GM12878 (cell line): ENCODE data around the gene NRG3. TPM values are rescaled to one million over a fixed set of nuclear protein-coding genes. Genes with fewer than 3 reads are reported as not detected.

Experiments
- ATAC-seq: fragments of 200-7000 bp; cut with Tn5 transposase; 3 replicates; pipeline ENCODE4 v1.9.1; 2020; ENCODE audit warnings: mild to moderate bottlenecking, moderate library complexity
- BruUV-seq: library from RNA; stranded (reverse); fragments of 400-500 nt; replicated peaks from 2 replicates; lab custom pipeline; 2021; lab: Mats Ljungman, UMichigan
- CTCF ChIA-PET: fragments of 300-600 bp; sonication (Branson Sonifier 250); formaldehyde crosslinking; extraction: SDS; loops from one replicate; lab custom pipeline; 2021; ENCODE audit warnings: inconsistent platforms; lab: Yijun Ruan, JAX
- POLR2A ChIA-PET: fragments of 350-600 bp; formaldehyde crosslinking; extraction: SDS; loops from one replicate; lab custom pipeline; 2021; ENCODE audit warnings: inconsistent platforms; lab: Charles Lee
- RAD21 ChIA-PET: fragments of 300-600 bp; sonication (Branson Sonifier 250); formaldehyde crosslinking; loops from one replicate; lab custom pipeline; 2023; ENCODE audit warnings: antibody characterized with exemption; ENCODE audit not compliant: unreplicated experiment; lab: Charles Lee
- SMC1A ChIA-PET: fragments of 300-600 bp; sonication (Branson Sonifier 250); formaldehyde crosslinking; loops from one replicate; lab custom pipeline; 2023; ENCODE audit not compliant: unreplicated experiment, uncharacterized antibody; lab: Charles Lee
- DNase-seq: peaks from one replicate; pipeline ENCODE4 v3.0.0-alpha.2; 2011; ENCODE audit warnings: low read depth, low spot score
- FAIRE-seq: peaks from 3 replicates; lab custom pipeline; 2011; peaks lifted over from hg19 to GRCh38; lab: Jason Lieb, UNC
- H2AFZ ChIP-seq: 2 replicates; pipeline ENCODE4 v1.6.0; 2011; ENCODE audit warnings: low read depth, low read length, control low read depth; ENCODE audit not compliant: control insufficient read depth
- H3K27ac ChIP-seq: 2 replicates; pipeline ENCODE4 v1.5.1; 2011; ENCODE audit warnings: control low read depth; ENCODE audit not compliant: control insufficient read depth, insufficient read depth
- H3K27me3 ChIP-seq, 2 experiments: replicated peaks in 1 of 2; 2 replicates each; pipeline versions ENCODE4 v1.6.0 to v1.6.1; 2011; ENCODE audit warnings: low read length in 1 of 2; ENCODE audit not compliant: control insufficient read depth in 2 of 2, insufficient read depth in 2 of 2
- H3K36me3 ChIP-seq, 2 experiments: 2 replicates each; pipeline ENCODE4 v1.5.1; 2011; ENCODE audit warnings: low read length in 1 of 2; ENCODE audit not compliant: control insufficient read depth in 2 of 2, insufficient read depth in 2 of 2
- H3K4me1 ChIP-seq: 2 replicates; pipeline ENCODE4 v1.6.1; 2011; ENCODE audit warnings: mild to moderate bottlenecking, low read length, moderate library complexity, mixed read lengths; ENCODE audit not compliant: control insufficient read depth, insufficient read depth
- H3K4me2 ChIP-seq: 2 replicates; pipeline ENCODE4 v1.6.0; 2011; ENCODE audit warnings: control low read depth; ENCODE audit not compliant: control insufficient read depth, insufficient read depth
- H3K4me3 ChIP-seq: fragments of 200-600 bp; sonication (generic); 2 replicates; pipeline ENCODE4 v1.5.1; 2016
- H3K79me2 ChIP-seq: 2 replicates; pipeline ENCODE4 v1.6.0; 2011; ENCODE audit warnings: low read length; ENCODE audit not compliant: control insufficient read depth, insufficient read depth
- H3K9ac ChIP-seq: 2 replicates; pipeline ENCODE4 v1.8.0; 2011; ENCODE audit warnings: low read length, control low read depth, mixed read lengths; ENCODE audit not compliant: control insufficient read depth, insufficient read depth
- H3K9me3 ChIP-seq: replicated peaks from 3 replicates; pipeline ENCODE4 v1.5.1; 2011; ENCODE audit warnings: mild to moderate bottlenecking, low read length; ENCODE audit not compliant: control insufficient read depth, insufficient read depth
- H4K20me1 ChIP-seq: 2 replicates; pipeline ENCODE4 v1.6.0; 2011; ENCODE audit not compliant: control insufficient read depth, insufficient read depth
- BCL11A ChIP-seq: IDR thresholded peaks from 2 replicates; pipeline ENCODE4 v1.6.1; 2011; ENCODE audit warnings: low read depth, low read length
- NBN ChIP-seq: fragments of 450-650 bp; IDR thresholded peaks from 2 replicates; pipeline ENCODE4 v1.6.1; 2016
- TCF3 ChIP-seq: IDR thresholded peaks from 2 replicates; pipeline ENCODE4 v1.6.1; 2012; ENCODE audit warnings: low read depth, mild to moderate bottlenecking, low read length, borderline replicate concordance; ENCODE audit not compliant: insufficient read depth
- WRNIP1 ChIP-seq: IDR thresholded peaks from 2 replicates; pipeline ENCODE4 v1.6.1; 2011; ENCODE audit warnings: low read depth, low read length, improper control_type of control experiment, borderline replicate concordance
- ZNF217 ChIP-seq: fragments of 450-650 bp; IDR thresholded peaks from 2 replicates; pipeline ENCODE4 v1.6.1; 2017; ENCODE audit warnings: antibody characterized with exemption, mild to moderate bottlenecking
- WGBS: methylation state at CpG from one replicate; pipeline ENCODE4 v1.1.6; 2016; ENCODE audit warnings: low lambda C conversion rate; ENCODE audit not compliant: insufficient replicate concordance, insufficient coverage; ENCODE audit errors: missing lambda C conversion rate; 5-methylcytosine and 5-hydroxymethylcytosine counted together
- in situ Hi-C: fragments of 300-500 bp; cut with MboI; formaldehyde crosslinking; loops from 9 replicates; pipeline ENCODE4 v1.14.3; 2018; ENCODE audit warnings: mixed read lengths
- intact Hi-C: fragments of 100-400 bp; cut with micrococcal nuclease; formaldehyde crosslinking; loops from one replicate; pipeline ENCODE4 v1.14.2; 2022; ENCODE audit not compliant: unreplicated experiment
- polyA plus RNA-seq, 11 experiments: library from polyadenylated mRNA; depleted of rRNA in 4 of 11; unstranded in 6 of 11; stranded (reverse) in 5 of 11; fragments of >200 nt; fragmentation: Nextera tagmentation in 4 of 11; fragmentation: Illumina TruSeq in 1 of 11; extraction: Ambion mirVana in 4 of 11; extraction: Trizol in 1 of 11; gene quantifications; 1 replicate in 1 of 11; 2 replicates in 10 of 11; pipeline versions ENCODE4 v1.2.1 to v1.2.3, GENCODE V29; 2011 to 2016; ENCODE audit warnings: inconsistent platforms in 2 of 11, missing spikeins in 2 of 11, low read depth in 1 of 11
- total RNA-seq, 4 experiments: library from RNA; depleted of rRNA in 3 of 4; stranded (reverse); fragments of >200 nt in 3 of 4; fragmentation: Illumina TruSeq in 1 of 4; extraction: Trizol in 1 of 4; gene quantifications; 2 replicates each; pipeline versions ENCODE4 v1.2.1 to v1.2.3, GENCODE V29; 2013 to 2021
- TF ChIP-seq, protein P1 (sequence below): fragments of 450-650 bp; IDR thresholded peaks from 2 replicates; pipeline ENCODE4 v1.6.1; 2016; ENCODE audit warnings: mild to moderate bottlenecking, moderate library complexity, borderline replicate concordance

Gene NRG3
- total and polyA plus RNA-seq, 10 of the 15 experiments (the other 5 are each of a cell fraction or from before 2014, with no cell fraction given), result 0.03 to 0.41 (median 0.17) TPM; not detected in 3

GRCh38 chr10:82968533-82968932 lies 1093.5 kb downstream of the NRG3 start:
- Histone ChIP-seq H3K36me3 (no peaks in the 10 kb centered on the region), H3K27me3 (no peaks in the 10 kb centered on the region), H3K9me3 (no peaks in the 10 kb centered on the region), H3K27ac (no peak overlapping the region), H4K20me1 (no peaks in the 10 kb centered on the region), H3K79me2 (no peaks in the 10 kb centered on the region), H2AFZ (no peak overlapping the region), H3K4me3 (no peak overlapping the region), H3K9ac (no peak overlapping the region), H3K4me1 (no peaks in the 10 kb centered on the region), H3K4me2 (no peak overlapping the region)
- intact Hi-C loops (no loop called here), in situ Hi-C loops (no loop called here)
- BruUV-seq, result no TSS peak
- ChIA-PET CTCF (interaction anchor here (0.6 to 6.1 kb wide), 15 partner anchors 12 to 903 kb away, joined by 3 to 119 read pairs (median 8); no protein-coding TSS in a partner anchor), POLR2A (no interaction called here), SMC1A (interaction anchor here (0.7 to 6.2 kb wide), 11 partner anchors 10 to 819 kb away, joined by 3 to 126 read pairs (median 9); no protein-coding TSS in a partner anchor), RAD21 (interaction anchor here (1.3 to 3.7 kb wide), 7 partner anchors 10 to 173 kb away, joined by 5 to 68 read pairs (median 13); no protein-coding TSS in a partner anchor)
- FAIRE-seq (no peak), DNase-seq (no peak), ATAC-seq (no peak)
- no peak for TF ChIP-seq BCL11A
- no peak for TF ChIP-seq TCF3
- TF ChIP-seq WRNIP1, result no peak
- TF ChIP-seq, protein P1, sequence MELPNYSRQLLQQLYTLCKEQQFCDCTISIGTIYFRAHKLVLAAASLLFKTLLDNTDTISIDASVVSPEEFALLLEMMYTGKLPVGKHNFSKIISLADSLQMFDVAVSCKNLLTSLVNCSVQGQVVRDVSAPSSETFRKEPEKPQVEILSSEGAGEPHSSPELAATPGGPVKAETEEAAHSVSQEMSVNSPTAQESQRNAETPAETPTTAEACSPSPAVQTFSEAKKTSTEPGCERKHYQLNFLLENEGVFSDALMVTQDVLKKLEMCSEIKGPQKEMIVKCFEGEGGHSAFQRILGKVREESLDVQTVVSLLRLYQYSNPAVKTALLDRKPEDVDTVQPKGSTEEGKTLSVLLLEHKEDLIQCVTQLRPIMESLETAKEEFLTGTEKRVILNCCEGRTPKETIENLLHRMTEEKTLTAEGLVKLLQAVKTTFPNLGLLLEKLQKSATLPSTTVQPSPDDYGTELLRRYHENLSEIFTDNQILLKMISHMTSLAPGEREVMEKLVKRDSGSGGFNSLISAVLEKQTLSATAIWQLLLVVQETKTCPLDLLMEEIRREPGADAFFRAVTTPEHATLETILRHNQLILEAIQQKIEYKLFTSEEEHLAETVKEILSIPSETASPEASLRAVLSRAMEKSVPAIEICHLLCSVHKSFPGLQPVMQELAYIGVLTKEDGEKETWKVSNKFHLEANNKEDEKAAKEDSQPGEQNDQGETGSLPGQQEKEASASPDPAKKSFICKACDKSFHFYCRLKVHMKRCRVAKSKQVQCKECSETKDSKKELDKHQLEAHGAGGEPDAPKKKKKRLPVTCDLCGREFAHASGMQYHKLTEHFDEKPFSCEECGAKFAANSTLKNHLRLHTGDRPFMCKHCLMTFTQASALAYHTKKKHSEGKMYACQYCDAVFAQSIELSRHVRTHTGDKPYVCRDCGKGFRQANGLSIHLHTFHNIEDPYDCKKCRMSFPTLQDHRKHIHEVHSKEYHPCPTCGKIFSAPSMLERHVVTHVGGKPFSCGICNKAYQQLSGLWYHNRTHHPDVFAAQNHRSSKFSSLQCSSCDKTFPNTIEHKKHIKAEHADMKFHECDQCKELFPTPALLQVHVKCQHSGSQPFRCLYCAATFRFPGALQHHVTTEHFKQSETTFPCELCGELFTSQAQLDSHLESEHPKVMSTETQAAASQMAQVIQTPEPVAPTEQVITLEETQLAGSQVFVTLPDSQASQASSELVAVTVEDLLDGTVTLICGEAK, result no peak
- no peak for TF ChIP-seq NBN
- TF ChIP-seq ZNF217, result no peak
- WGBS, result 55% methylated on average over 5 of the region's 5 CpGs
